Type B pancreatic cell (in vitro differentiated cells): ENCODE results near the gene MAP1LC3B2. TPM values are rescaled to one million over a fixed set of nuclear protein-coding genes. Genes with fewer than 3 reads are reported as not detected.
"Not testable (repeated sequence)": the region's sequence is repeated elsewhere in the genome, so short reads cannot be mapped to it uniquely, and the experiment has no call there.

ENCODE experiments used
- DNase-seq: peaks from one replicate; pipeline ENCODE4 v3.0.0; 2021; ENCODE audit warnings: mixed read lengths; ENCODE audit not compliant: unreplicated experiment; ENCODE audit errors: extremely low spot score
- H3K27ac Mint-ChIP-seq: 2 replicates; pipeline ENCODE4 v1.8.0; 2021; ENCODE audit warnings: mild to moderate bottlenecking, mixed read lengths
- H3K27me3 Mint-ChIP-seq: 2 replicates; pipeline ENCODE4 v1.8.0; 2021; ENCODE audit warnings: mixed read lengths
- H3K36me3 Mint-ChIP-seq: 2 replicates; pipeline ENCODE4 v1.8.0; 2021; ENCODE audit warnings: mixed read lengths
- H3K4me1 Mint-ChIP-seq: one replicate; pipeline ENCODE4 v1.8.0; 2021; ENCODE audit warnings: mixed read lengths; ENCODE audit not compliant: unreplicated experiment
- H3K4me3 Mint-ChIP-seq: 2 replicates; pipeline ENCODE4 v1.8.0; 2021; ENCODE audit warnings: mild to moderate bottlenecking, mixed read lengths
- H3K9me3 Mint-ChIP-seq: 2 replicates; pipeline ENCODE4 v1.8.0; 2021; ENCODE audit warnings: mixed read lengths
- total RNA-seq: library from RNA; stranded (reverse); gene quantifications from 2 replicates; pipeline ENCODE4 v1.2.1, GENCODE V29; 2021; ENCODE audit warnings: low replicate concordance
- TF ChIP-seq, protein P1 (sequence below): fragments of 200-600 bp; sonication (generic); conservative IDR thresholded peaks from 2 replicates; pipeline ENCODE4 v1.5.0; 2021; ENCODE audit warnings: antibody characterized with exemption, mild to moderate bottlenecking

The MAP1LC3B2 gene
- total RNA-seq, 1 donor from 2014 or later: 1.0 TPM

GRCh38 chr12:116571089-116571488 lies 11.9 kb downstream of the MAP1LC3B2 start:
- no peaks in the 10 kb centered on the region for H3K9me3 Mint-ChIP-seq
- no peaks in the 10 kb centered on the region for H3K27me3 Mint-ChIP-seq

GRCh38 chr12:116573776-116574175 lies 14.6 kb downstream of the MAP1LC3B2 start:
- no peaks in the 10 kb centered on the region for H3K4me1 Mint-ChIP-seq
- H3K9me3 Mint-ChIP-seq: no peaks in the 10 kb centered on the region
- H3K36me3 Mint-ChIP-seq: no peaks in the 10 kb centered on the region
- no peak overlapping the region for H3K27ac Mint-ChIP-seq
- no peak overlapping the region for H3K4me3 Mint-ChIP-seq
- DNase-seq: no peak
- H3K27me3 Mint-ChIP-seq: no peaks in the 10 kb centered on the region
- TF ChIP-seq, protein P1, sequence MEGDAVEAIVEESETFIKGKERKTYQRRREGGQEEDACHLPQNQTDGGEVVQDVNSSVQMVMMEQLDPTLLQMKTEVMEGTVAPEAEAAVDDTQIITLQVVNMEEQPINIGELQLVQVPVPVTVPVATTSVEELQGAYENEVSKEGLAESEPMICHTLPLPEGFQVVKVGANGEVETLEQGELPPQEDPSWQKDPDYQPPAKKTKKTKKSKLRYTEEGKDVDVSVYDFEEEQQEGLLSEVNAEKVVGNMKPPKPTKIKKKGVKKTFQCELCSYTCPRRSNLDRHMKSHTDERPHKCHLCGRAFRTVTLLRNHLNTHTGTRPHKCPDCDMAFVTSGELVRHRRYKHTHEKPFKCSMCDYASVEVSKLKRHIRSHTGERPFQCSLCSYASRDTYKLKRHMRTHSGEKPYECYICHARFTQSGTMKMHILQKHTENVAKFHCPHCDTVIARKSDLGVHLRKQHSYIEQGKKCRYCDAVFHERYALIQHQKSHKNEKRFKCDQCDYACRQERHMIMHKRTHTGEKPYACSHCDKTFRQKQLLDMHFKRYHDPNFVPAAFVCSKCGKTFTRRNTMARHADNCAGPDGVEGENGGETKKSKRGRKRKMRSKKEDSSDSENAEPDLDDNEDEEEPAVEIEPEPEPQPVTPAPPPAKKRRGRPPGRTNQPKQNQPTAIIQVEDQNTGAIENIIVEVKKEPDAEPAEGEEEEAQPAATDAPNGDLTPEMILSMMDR: no peak

More at GRCh38 chr12:116571089-116571488, 11.9 kb downstream of the MAP1LC3B2 start:
- TF ChIP-seq, protein P1: no peak
- DNase-seq: no peak
- Mint-ChIP-seq H3K27ac (no peak overlapping the region), H3K4me3 (no peak overlapping the region), H3K4me1 (no peaks in the 10 kb centered on the region), H3K36me3 (no peaks in the 10 kb centered on the region)

- H3K36me3 Mint-ChIP-seq, H3K27me3 Mint-ChIP-seq: not testable (repeated sequence)
Observed at GRCh38 chr12:116575754-116576153, 16.6 kb downstream of the MAP1LC3B2 start.

DNA sequence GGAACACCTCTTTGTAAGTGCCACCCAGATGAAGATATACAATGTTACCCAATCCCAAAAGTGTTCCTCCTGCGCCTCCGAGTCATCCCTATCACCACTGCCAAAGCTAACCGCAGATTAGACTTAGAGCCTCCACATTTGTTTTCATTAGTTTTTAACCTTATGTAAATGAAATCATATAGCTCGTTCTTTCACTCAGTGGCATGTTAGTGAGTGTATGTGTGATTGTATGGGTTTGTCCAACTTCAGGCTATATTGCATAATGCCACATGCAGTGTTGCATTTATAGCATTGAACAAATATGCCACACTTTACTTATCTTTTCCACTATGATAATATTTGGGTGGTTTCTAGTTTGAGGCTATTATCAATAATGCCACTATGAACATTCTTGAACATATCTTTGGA lies 18.0 kb downstream of the MAP1LC3B2 start:
- H3K9me3 Mint-ChIP-seq: peaks cover 4% of the 10 kb centered on the region
- no peaks in the 10 kb centered on the region for H3K27me3 Mint-ChIP-seq
- no peaks in the 10 kb centered on the region for H3K4me1 Mint-ChIP-seq
- no peak overlapping the region for H3K4me3 Mint-ChIP-seq
- no peak overlapping the region for H3K27ac Mint-ChIP-seq
- TF ChIP-seq, protein P1: no peak
- no peak for DNase-seq
- no peaks in the 10 kb centered on the region for H3K36me3 Mint-ChIP-seq

More at GRCh38 chr12:116575754-116576153, 16.6 kb downstream of the MAP1LC3B2 start:
- H3K9me3 Mint-ChIP-seq, H3K4me3 Mint-ChIP-seq, DNase-seq, H3K4me1 Mint-ChIP-seq, H3K27ac Mint-ChIP-seq: not testable (repeated sequence)

DNA sequence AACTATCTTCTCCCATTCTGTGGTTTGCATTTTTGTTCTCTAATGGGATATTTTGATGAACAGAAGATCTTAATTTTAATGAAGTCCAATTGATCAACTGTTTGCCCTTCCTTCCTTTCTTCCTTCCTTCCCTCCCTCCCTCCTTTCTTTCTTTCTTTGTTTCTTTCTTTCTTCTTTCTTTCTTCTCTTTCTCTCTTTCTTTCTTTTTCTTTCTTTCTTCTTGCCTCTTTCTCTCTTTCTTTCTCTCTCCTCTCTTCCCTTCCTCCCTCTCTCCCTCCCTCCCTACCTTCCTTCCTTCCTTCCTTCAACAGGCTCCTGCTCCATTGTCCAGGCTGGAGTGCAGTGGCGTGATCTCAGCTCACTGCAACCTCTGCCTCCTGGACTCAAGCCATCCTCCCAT lies 18.9 kb downstream of the MAP1LC3B2 start:
- no peaks in the 10 kb centered on the region for H3K36me3 Mint-ChIP-seq
- H3K9me3 Mint-ChIP-seq: peaks cover 4% of the 10 kb centered on the region
- TF ChIP-seq, protein P1: no peak
- H3K27ac Mint-ChIP-seq: no peak overlapping the region
- no peaks in the 10 kb centered on the region for H3K27me3 Mint-ChIP-seq
- H3K4me3 Mint-ChIP-seq: no peak overlapping the region
- H3K4me1 Mint-ChIP-seq: peaks cover 6% of the 10 kb centered on the region
- DNase-seq: no peak

DNA sequence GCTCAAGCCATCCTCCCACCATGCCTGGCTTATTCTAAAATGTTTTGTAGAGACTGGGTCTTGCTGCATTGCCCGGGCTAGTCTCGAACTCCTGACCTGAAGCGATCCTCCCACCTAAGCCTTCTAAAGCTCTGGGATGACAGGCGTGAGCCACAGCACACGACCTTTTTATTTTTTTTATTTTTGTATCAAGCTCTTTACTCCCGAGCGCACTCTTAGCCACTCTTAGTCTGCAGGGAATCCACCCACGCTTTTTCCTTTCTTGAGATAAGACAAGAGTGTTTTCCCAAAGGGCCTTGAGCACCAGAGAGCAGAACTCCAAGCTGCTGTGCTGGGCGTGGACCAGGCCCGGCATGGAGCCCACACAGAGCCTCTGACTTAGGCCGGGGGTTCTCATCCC lies 23.4 kb downstream of the MAP1LC3B2 start:
- no peak overlapping the region for H3K4me3 Mint-ChIP-seq
- H3K9me3 Mint-ChIP-seq: peaks cover 10% of the 10 kb centered on the region
- H3K36me3 Mint-ChIP-seq: peaks cover 4% of the 10 kb centered on the region
- no peak overlapping the region for H3K27ac Mint-ChIP-seq
- H3K27me3 Mint-ChIP-seq: peaks cover 6% of the 10 kb centered on the region
- TF ChIP-seq, protein P1: no peak
- DNase-seq: no peak
- H3K4me1 Mint-ChIP-seq: peaks cover 16% of the 10 kb centered on the region
